HG02973 (cell line): ENCODE results near the gene PAQR3.

ENCODE experiments used
- ATAC-seq: cut with Tn5 transposase; IDR thresholded peaks from one replicate; pipeline ENCODE4 v1.9.1; 2021; ENCODE audit warnings: moderate library complexity; ENCODE audit not compliant: unreplicated experiment

Gene PAQR3

GRCh38 chr4:78863991-78864390 is 75.2 kb downstream of the PAQR3 start:
- no peak for ATAC-seq

DNA sequence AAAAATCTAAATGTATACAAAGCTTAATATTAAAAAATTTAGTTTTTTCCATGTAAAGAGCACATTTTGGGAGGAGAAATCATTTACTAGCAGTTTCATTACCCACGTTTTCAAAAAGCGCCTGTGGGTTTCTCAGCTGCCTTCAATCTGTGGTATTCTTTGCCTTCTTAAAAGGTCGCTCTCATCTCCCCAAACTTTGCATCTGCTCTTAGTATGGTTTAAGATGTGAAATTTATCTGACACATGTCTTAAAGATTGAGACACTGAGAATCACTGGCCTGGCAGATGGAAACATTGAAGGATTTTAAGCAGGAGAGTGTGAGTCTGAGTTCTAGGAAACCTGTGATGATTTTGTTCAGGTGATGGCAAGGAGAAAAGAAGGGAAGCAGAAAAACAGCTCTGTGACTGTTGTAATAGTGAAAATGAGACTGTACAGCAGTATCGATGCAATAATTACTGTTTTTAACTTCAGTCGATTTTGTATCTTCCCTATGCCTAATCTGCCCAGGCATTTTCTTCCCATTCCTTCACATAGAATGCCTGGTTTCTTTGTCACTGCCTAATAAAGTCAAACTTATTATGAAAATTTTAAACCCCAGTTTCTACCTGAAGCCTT is 75.9 kb downstream of the PAQR3 start:
- peak; percentile 56 for ATAC-seq

- no peak for ATAC-seq
Observed at GRCh38 chr4:78862314-78862737, 76.9 kb downstream of the PAQR3 start.
